Esophagus squamous epithelium (tissue), 4 donors: Measurements from ENCODE around the gene MMADHC.

ENCODE experiments used
- CTCF ChIP-seq, 6 experiments: fragments of 450-650 bp in 4 of 6; fragments of 200-600 bp in 2 of 6; sonication (generic) in 2 of 6; IDR thresholded peaks; one replicate each; pipeline ENCODE4 v1.5.1; 2016 to 2019; ENCODE audit warnings: antibody characterized with exemption in 6 of 6, mild to moderate bottlenecking in 4 of 6, moderate library complexity in 4 of 6
- POLR2A ChIP-seq, 4 donors: fragments of 450-650 bp; IDR thresholded peaks; one replicate each; pipeline ENCODE4 v1.6.1; 2017; ENCODE audit warnings: antibody characterized with exemption in 4 of 4, mild to moderate bottlenecking in 4 of 4, moderate library complexity in 3 of 4

GRCh38 chr2:149586063-149586462, 1.5 kb downstream of the MMADHC start:
- TF ChIP-seq CTCF (IDR thresholded peaks at IDR 0.05) (no peak), POLR2A (IDR thresholded peaks at IDR 0.05) (no peak)
